Choroid plexus epithelial cell (primary cell): Measurements from ENCODE around the gene GNA12.

Experiments
- DNase-seq: peaks from one replicate; pipeline ENCODE4 v3.0.0-alpha.2; 2010; ENCODE audit warnings: low read depth
- H3K4me3 ChIP-seq: 2 replicates; pipeline ENCODE4 v1.5.1; 2011; ENCODE audit warnings: low read depth, mild to moderate bottlenecking, control low read depth, low read length, moderate library complexity
- TF ChIP-seq, protein P1 (sequence below): conservative IDR thresholded peaks from 2 replicates; pipeline ENCODE4 v1.5.1; 2011; ENCODE audit warnings: low read depth, mild to moderate bottlenecking, control low read depth, inconsistent platforms, low read length, moderate library complexity

Gene GNA12

DNA sequence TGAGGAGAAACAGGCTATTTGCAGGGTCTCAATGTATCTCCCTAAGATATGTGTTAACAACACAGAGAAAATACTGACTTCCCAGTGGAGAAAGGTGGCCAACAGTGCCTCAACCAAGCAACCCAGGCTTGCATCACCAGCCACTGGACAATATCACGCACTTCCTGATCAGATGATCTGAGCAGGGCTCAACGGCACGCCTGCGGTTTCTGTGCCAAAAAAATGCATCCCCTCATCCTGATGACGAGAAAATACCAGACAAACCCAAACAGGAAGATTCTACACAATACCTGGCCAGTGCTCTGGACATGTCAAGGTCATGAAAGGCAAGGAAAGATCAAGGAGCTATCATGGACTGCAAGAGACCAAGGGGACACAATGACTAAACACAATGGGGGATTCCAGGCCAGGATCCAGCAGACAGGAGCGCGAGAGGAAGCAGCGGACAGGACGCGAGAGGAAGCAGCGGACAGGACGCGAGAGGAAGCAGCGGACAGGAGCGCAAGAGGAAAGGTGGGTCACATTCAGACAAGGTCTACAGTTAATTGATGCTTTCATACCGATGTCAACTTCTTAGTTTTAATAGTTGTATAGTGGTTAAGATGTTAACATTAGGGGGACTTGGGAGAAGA lies 51.1 kb downstream of the GNA12 start:
- no peak for DNase-seq
- TF ChIP-seq, protein P1, sequence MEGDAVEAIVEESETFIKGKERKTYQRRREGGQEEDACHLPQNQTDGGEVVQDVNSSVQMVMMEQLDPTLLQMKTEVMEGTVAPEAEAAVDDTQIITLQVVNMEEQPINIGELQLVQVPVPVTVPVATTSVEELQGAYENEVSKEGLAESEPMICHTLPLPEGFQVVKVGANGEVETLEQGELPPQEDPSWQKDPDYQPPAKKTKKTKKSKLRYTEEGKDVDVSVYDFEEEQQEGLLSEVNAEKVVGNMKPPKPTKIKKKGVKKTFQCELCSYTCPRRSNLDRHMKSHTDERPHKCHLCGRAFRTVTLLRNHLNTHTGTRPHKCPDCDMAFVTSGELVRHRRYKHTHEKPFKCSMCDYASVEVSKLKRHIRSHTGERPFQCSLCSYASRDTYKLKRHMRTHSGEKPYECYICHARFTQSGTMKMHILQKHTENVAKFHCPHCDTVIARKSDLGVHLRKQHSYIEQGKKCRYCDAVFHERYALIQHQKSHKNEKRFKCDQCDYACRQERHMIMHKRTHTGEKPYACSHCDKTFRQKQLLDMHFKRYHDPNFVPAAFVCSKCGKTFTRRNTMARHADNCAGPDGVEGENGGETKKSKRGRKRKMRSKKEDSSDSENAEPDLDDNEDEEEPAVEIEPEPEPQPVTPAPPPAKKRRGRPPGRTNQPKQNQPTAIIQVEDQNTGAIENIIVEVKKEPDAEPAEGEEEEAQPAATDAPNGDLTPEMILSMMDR, result no peak
- H3K4me3 ChIP-seq, result no peak overlapping the region

DNA sequence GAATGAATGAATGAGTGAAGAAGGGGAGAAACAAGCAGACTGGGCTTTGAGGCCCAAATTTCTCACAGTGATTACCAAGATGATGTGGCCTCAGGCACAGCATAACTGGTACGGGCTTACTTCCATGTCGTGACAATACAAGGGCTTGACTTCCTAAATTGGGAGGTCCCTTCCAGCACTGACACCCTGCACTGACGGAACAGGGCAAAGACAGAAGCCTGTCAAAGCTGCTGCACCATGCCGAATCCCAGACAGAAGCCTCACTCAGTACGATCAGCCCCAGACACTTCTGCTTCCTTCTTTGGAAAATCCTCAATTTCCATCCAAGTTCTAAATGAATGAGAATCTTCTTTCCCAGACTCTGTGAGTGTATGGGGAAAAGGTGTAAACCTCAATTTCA lies 51.9 kb downstream of the GNA12 start:
- DNase-seq, result no peak
- TF ChIP-seq, protein P1, result no peak
- no peak overlapping the region for H3K4me3 ChIP-seq

DNA sequence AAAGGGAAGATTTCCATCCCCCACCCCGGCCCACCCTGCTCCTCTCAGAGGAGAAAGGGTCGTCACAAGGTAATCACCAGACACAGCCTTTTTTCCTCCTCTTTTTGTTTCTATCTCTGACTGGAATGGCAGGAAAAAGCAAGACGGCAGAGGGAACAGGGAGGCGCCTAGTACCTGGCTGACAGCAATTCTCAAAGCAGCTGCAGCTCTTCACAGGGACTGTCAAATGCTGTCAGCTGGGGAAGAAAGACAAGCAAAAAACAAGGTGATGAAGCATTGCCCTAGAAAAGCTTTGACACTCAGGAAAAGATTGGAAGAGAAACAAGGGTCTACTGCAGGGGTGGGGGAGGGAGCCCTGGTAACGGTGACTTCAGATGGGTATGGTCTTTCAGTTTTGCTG lies 52.7 kb downstream of the GNA12 start:
- no peak overlapping the region for H3K4me3 ChIP-seq
- DNase-seq, result no peak
- TF ChIP-seq, protein P1, result no peak

DNA sequence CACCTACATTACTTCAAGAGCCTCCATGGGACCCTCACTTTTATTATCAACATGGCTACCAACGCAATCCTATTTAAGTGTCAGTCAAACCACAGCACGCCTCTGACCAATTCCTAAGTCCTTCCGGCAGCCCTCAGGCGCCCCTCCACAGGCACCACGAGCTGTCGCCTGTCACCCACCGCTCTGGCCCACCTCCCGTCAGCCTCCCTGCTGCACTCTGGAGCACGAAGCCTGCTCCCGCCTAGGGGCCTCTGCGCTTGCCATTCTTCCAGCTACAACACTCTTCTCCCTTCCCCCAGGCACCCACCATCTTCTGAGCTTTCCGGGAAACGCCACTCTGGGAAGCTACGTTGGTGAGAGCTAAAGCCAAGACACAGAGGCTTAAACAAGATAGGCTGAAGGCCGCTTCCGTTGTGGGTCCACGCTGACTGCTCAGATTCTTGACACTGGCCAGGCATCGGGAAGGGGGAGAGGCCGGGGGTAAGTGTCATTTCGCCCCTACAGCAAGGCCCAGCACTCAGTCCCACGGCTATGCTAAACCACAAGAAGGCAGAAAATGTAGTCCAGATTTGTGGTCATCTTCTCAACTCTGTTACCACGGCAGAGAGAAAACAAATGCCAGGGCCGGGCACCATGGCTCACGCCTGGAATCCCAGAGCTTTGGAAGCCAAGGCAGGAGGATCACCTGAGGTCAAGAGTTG lies 56.7 kb downstream of the GNA12 start:
- TF ChIP-seq, protein P1, result no peak
- no peak for DNase-seq
- H3K4me3 ChIP-seq, result no peak overlapping the region

DNA sequence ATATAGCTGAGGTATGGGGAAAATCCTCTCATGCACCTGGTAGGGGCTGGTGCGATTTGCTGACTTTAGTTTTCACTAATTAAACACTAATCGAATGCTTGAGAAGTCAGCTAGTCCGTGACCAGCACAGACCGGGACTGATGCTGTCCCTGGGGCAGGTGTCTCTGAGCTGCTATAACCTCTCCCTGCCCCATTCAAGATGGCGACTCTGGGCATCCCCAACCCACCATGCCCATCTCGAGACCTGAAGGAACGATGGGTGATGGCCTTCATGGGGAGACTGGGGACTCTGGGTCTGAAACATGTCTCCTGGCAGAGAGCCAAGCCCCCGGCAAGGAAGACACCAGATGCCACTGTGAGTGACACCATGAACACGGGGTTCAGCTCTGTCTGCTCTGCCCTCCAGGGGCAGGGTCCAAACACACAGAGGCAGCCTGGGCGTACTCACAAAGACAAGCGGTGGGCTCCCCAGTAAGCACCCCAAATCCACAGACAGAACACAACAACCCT lies 57.4 kb downstream of the GNA12 start:
- DNase-seq, result no peak
- H3K4me3 ChIP-seq, result no peak overlapping the region
- TF ChIP-seq, protein P1, result no peak

DNA sequence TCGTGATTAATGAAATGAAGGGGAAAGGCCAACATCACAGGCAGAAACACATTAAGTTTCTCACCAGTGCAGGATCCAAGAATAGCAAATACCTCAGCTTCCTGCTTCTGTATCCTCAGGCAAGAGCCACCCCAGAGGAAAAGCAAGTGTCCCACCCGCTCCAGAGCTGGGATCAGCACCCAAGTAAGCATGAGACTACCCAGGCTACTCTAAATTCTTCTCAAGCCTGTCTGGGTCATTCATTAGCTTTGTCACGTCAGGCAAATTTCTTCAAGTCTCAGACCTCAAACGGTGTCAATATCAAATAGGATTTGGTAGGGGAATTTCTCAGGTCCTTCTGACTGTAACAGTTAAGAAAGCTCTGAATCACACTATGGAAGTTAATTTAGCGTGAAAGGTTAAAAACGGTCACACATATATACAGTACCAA lies 59.0 kb downstream of the GNA12 start:
- no peak overlapping the region for H3K4me3 ChIP-seq
- TF ChIP-seq, protein P1, result no peak
- DNase-seq, result peak; percentile 65
